Neural progenitor cell (in vitro differentiated cells): ENCODE measurements around the gene PPFIA2.

Experiments
- CTCF ChIP-seq: fragments of 200-600 bp; sonication (generic); IDR thresholded peaks from 2 replicates; pipeline ENCODE4 v1.5.1; 2017; ENCODE audit warnings: antibody characterized with exemption, mild to moderate bottlenecking
- EZH2 ChIP-seq: fragments of 200-600 bp; sonication (generic); IDR thresholded peaks from 2 replicates; pipeline ENCODE4 v1.6.1; 2017; ENCODE audit warnings: antibody characterized with exemption, mild to moderate bottlenecking, moderate library complexity
- EZH2phosphoT487 ChIP-seq: fragments of 200-600 bp; sonication (generic); IDR thresholded peaks from 2 replicates; pipeline ENCODE4 v1.6.1; 2017; ENCODE audit warnings: antibody characterized with exemption

GRCh38 chr12:81370456-81370855 lies 388.7 kb downstream of the PPFIA2 start:
- TF ChIP-seq CTCF (no peak), EZH2 (no peak), EZH2phosphoT487 (no peak)
